Small intestine (tissue), 7 donors: Measurements from ENCODE around the gene RNF207. TPM values are rescaled to one million over a fixed set of nuclear protein-coding genes. Genes with fewer than 3 reads are reported as not detected.

Source experiments
- DNase-seq, 2 donors: peaks; one replicate each; pipeline versions ENCODE4 v3.0.0 to v3.0.0-alpha.2; 2013
- FAIRE-seq: peaks from 2 replicates; lab custom pipeline; 2012; peaks lifted over from hg19 to GRCh38; lab: Jason Lieb, UNC
- H3K27ac ChIP-seq, 3 donors: one replicate each; pipeline ENCODE4 v1.5.1; 2013; ENCODE audit warnings: low read length in 2 of 3, mild to moderate bottlenecking in 2 of 3, control low read depth in 1 of 3, inconsistent platforms in 1 of 3, low read depth in 1 of 3, moderate library complexity in 1 of 3
- H3K27me3 ChIP-seq, 3 donors: one replicate each; pipeline ENCODE4 v1.6.1; 2013; ENCODE audit warnings: low read length in 3 of 3, inconsistent platforms in 1 of 3; ENCODE audit not compliant: control insufficient read depth in 3 of 3, insufficient read depth in 3 of 3
- H3K36me3 ChIP-seq, 3 donors: one replicate each; pipeline ENCODE4 v1.6.1; 2013; ENCODE audit warnings: low read length in 3 of 3, inconsistent platforms in 1 of 3, low read depth in 1 of 3, mild to moderate bottlenecking in 1 of 3, moderate library complexity in 1 of 3; ENCODE audit not compliant: control insufficient read depth in 3 of 3, insufficient read depth in 2 of 3
- H3K4me1 ChIP-seq, 3 donors: one replicate each; pipeline ENCODE4 v1.6.1; 2013; ENCODE audit warnings: low read length in 2 of 3, inconsistent platforms in 1 of 3, low read depth in 1 of 3, mild to moderate bottlenecking in 1 of 3, moderate library complexity in 1 of 3; ENCODE audit not compliant: control insufficient read depth in 3 of 3, insufficient read depth in 2 of 3
- H3K4me3 ChIP-seq, 3 donors: one replicate each; pipeline ENCODE4 v1.5.1; 2013; ENCODE audit warnings: low read length in 3 of 3, control low read depth in 1 of 3, inconsistent platforms in 1 of 3, low read depth in 1 of 3, mild to moderate bottlenecking in 1 of 3, moderate library complexity in 1 of 3
- H3K9me3 ChIP-seq, 2 donors: one replicate each; pipeline ENCODE4 v1.6.1; 2013; ENCODE audit warnings: low read depth in 1 of 2, low read length in 1 of 2; ENCODE audit not compliant: control insufficient read depth in 2 of 2, insufficient read depth in 1 of 2
- WGBS, 3 donors: extraction: QIAGEN DNeasy Blood & Tissue Kit; methylation state at CpG; one replicate each; pipeline ENCODE4 v1.1.7; 2013; 5-methylcytosine and 5-hydroxymethylcytosine counted together
- polyA plus RNA-seq, 4 donors: library from polyadenylated mRNA; stranded (reverse) in 3 of 4; unstranded in 1 of 4; fragments of 200-250 nt in 3 of 4; fragments of 120-200 nt in 1 of 4; gene quantifications; one replicate each; pipeline versions ENCODE4 v1.2.1 to v1.2.3, GENCODE V29; 2013
- donor health status: healthy with polysubstance abuse.
- donor health status: control.
- donor health status: control.
- donor health status: Bipolar disorder and iron deficiency.
- donor health status: healthy.

Gene RNF207
- polyA plus RNA-seq, 4 donors: 5.1 to 40.0 (median 17.6) TPM

GRCh38 chr1:6170116-6170741, 35.7 kb upstream of the RNF207 start:
- Histone ChIP-seq H3K36me3 (no peaks in the 10 kb centered on the region), H3K4me1 (no peaks in the 10 kb centered on the region), H3K27ac (no peak overlapping the region), H3K27me3 (no peaks in the 10 kb centered on the region), H3K4me3 (no peak overlapping the region), H3K9me3 (no peaks in the 10 kb centered on the region)
- DNase-seq (no peak), FAIRE-seq (no peak)
- 68 to 78% (median 75%) methylated on average over 15 to 16 of the region's 16 CpGs for WGBS, 3 donors

- no peak for DNase-seq
- WGBS, 3 donors: 55 to 64% (median 63%) methylated on average over 15 to 19 of the region's 19 CpGs
- H3K4me3 ChIP-seq: no peak overlapping the region
- no peaks in the 10 kb centered on the region for H3K36me3 ChIP-seq
- no peak overlapping the region for H3K27ac ChIP-seq
- no peaks in the 10 kb centered on the region for H3K9me3 ChIP-seq
- H3K27me3 ChIP-seq: peaks cover 0 to 4% (median 0%) of the 10 kb centered on the region in 3 donors
- no peaks in the 10 kb centered on the region for H3K4me1 ChIP-seq
- FAIRE-seq: no peak
Measured at GRCh38 chr1:6170742-6171201, 35.1 kb upstream of the RNF207 start.

- H3K36me3 ChIP-seq: no peaks in the 10 kb centered on the region
- no peaks in the 10 kb centered on the region for H3K4me1 ChIP-seq
- no peaks in the 10 kb centered on the region for H3K9me3 ChIP-seq
- no peak overlapping the region for H3K27ac ChIP-seq
- FAIRE-seq: no peak
- H3K27me3 ChIP-seq: peaks cover 0 to 8% (median 5%) of the 10 kb centered on the region in 3 donors
- H3K4me3 ChIP-seq: no peak overlapping the region
- 33 to 43% (median 38%) methylated on average over 10 of the region's 10 CpGs for WGBS, 3 donors
- DNase-seq: no peak
Measured at GRCh38 chr1:6171548-6172124, 34.3 kb upstream of the RNF207 start.

GRCh38 chr1:6172549-6172948, 33.4 kb upstream of the RNF207 start:
- Histone ChIP-seq H3K9me3 (no peaks in the 10 kb centered on the region), H3K27ac (no peak overlapping the region), H3K27me3 (peaks cover 0 to 17% (median 9%) of the 10 kb centered on the region in 3 donors), H3K4me3 (no peak overlapping the region), H3K4me1 (no peaks in the 10 kb centered on the region), H3K36me3 (no peaks in the 10 kb centered on the region)
- FAIRE-seq: no peak
- DNase-seq: no peak
- WGBS, 3 donors: 68 to 78% (median 73%) methylated on average over 10 of the region's 10 CpGs

- 86 to 93% (median 88%) methylated on average over 5 of the region's 5 CpGs for WGBS, 3 donors
- H3K4me1 ChIP-seq: no peaks in the 10 kb centered on the region
- H3K27ac ChIP-seq: no peak overlapping the region
- FAIRE-seq (no peak), DNase-seq (no peak)
- no peaks in the 10 kb centered on the region for H3K9me3 ChIP-seq
- H3K27me3 ChIP-seq: peaks cover 12 to 34% (median 20%) of the 10 kb centered on the region in 3 donors
- H3K36me3 ChIP-seq: no peaks in the 10 kb centered on the region
- no peak overlapping the region for H3K4me3 ChIP-seq
Measured at GRCh38 chr1:6174621-6175410, 31.1 kb upstream of the RNF207 start.

- H3K4me3 ChIP-seq: no peak overlapping the region
- DNase-seq (no peak), FAIRE-seq (no peak)
- no peaks in the 10 kb centered on the region for H3K36me3 ChIP-seq
- no peaks in the 10 kb centered on the region for H3K9me3 ChIP-seq
- H3K27me3 ChIP-seq: peaks cover 16 to 36% (median 20%) of the 10 kb centered on the region in 3 donors
- H3K27ac ChIP-seq: no peak overlapping the region
- no peaks in the 10 kb centered on the region for H3K4me1 ChIP-seq
- WGBS, 3 donors: 84 to 97% (median 94%) methylated on average over 6 of the region's 6 CpGs
Measured at GRCh38 chr1:6175411-6175828, 30.5 kb upstream of the RNF207 start.

- 72 to 77% (median 77%) methylated on average over 5 of the region's 5 CpGs for WGBS, 3 donors
- Histone ChIP-seq H3K9me3 (no peaks in the 10 kb centered on the region), H3K4me1 (no peaks in the 10 kb centered on the region), H3K27me3 (peaks cover 22 to 49% (median 25%) of the 10 kb centered on the region in 3 donors), H3K27ac (no peak overlapping the region), H3K4me3 (no peak overlapping the region), H3K36me3 (no peaks in the 10 kb centered on the region)
- FAIRE-seq (no peak), DNase-seq (no peak)
Measured at GRCh38 chr1:6176779-6177178, 29.1 kb upstream of the RNF207 start.

- WGBS, 3 donors: 67 to 73% (median 67%) methylated on average over 18 of the region's 18 CpGs
- H3K27me3 ChIP-seq: peaks cover 22 to 54% (median 25%) of the 10 kb centered on the region in 3 donors
Measured at GRCh38 chr1:6177681-6178380, 28.1 kb upstream of the RNF207 start.

More at GRCh38 chr1:6177681-6178380, 28.1 kb upstream of the RNF207 start:
- no peak overlapping the region for H3K27ac ChIP-seq
- no peak overlapping the region for H3K4me3 ChIP-seq
- no peaks in the 10 kb centered on the region for H3K4me1 ChIP-seq
- DNase-seq: no peak
- H3K36me3 ChIP-seq: no peaks in the 10 kb centered on the region
- FAIRE-seq: no peak
- no peaks in the 10 kb centered on the region for H3K9me3 ChIP-seq
